ENCODE results near the gene HES3.

HES3 gene

DNA sequence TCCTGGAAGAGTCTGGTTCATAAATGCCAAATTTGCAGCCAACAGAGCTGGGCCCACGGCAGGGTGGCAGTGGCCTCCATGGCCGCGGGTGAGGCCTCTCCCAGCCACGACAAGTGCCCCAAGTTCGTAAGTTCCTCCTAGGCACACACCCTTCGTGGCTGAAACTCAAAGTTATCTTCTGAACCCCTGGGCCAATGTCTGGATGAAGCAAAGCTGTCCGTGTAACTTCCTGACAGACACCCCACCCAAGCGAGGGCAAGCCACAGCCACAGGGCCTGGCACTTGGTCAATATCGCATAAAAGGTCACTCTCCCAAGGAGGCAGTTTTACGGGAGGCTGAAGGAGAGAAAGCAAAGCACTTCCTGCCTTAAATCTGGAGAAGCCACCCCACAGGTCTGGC lies 44.7 kb downstream of the HES3 start:
- H3K4me3 ChIP-seq (ENCODE audit: low read length), result no peak overlapping the region
- no peaks in the 10 kb centered on the region for H3K27me3 ChIP-seq (ENCODE audit: insufficient read depth, low read length)
- H2AFZ ChIP-seq (ENCODE audit: low read depth, low read length), result no peak overlapping the region
- no peaks in the 10 kb centered on the region for H3K9me3 ChIP-seq (ENCODE audit: low read length)
- H3K4me1 ChIP-seq (ENCODE audit: insufficient read depth, low read length), result no peaks in the 10 kb centered on the region
- H3K36me3 ChIP-seq (ENCODE audit: insufficient read depth, low read length), result peaks cover 21% of the 10 kb centered on the region

GRCh38 chr1:6292102-6292501 lies 48.1 kb downstream of the HES3 start:
- Histone ChIP-seq H3K9me3 (ENCODE audit: low read length) (no peaks in the 10 kb centered on the region), H3K36me3 (ENCODE audit: insufficient read depth, low read length) (peaks cover 29% of the 10 kb centered on the region), H2AFZ (ENCODE audit: low read depth, low read length) (no peak overlapping the region), H3K4me1 (ENCODE audit: insufficient read depth, low read length) (no peaks in the 10 kb centered on the region), H3K27me3 (ENCODE audit: insufficient read depth, low read length) (no peaks in the 10 kb centered on the region), H3K4me3 (ENCODE audit: low read length) (no peak overlapping the region)

DNA sequence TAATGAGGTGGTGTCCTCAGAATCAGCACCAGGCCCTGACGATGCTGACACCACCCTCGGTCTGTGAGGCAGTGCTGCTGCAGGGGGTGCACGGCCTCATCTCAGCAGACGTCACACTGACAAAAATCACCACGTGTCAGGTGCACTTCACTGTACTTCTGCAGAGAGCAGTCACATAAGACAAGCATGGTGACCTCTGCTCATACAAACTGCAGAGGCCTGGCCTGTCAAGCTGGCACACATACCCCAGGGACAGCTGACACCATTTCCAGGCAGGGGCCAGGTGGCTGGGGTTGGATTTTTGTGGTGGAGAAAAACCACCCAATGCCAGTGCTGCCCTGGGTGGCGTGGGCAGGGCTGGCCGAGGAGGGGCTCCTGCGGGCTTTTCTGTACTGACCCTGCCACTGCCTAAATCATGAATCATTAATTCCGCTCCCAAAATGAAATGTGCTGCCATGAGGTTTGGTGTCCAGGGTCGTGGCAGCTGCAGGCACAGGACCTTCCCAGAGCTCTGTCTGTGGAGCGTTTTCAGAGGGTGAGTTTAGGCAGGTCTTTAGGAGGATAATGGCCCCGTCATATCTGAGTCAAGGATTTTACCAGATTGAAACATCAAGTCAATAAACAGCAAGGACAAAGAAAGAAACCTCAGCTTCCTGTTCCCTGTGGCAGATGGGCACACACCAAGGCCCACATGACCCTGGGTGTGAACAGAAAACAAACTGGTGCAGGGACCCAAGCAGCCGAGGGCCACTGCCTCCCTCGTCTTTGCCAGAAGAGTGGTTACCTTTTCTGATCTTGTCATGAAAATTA lies 50.3 kb downstream of the HES3 start:
- peaks cover 26% of the 10 kb centered on the region for H3K36me3 ChIP-seq (ENCODE audit: insufficient read depth, low read length)
- H3K9me3 ChIP-seq (ENCODE audit: low read length), result no peaks in the 10 kb centered on the region

GRCh38 chr1:6294890-6295556 lies 51.0 kb downstream of the HES3 start:
- H3K4me3 ChIP-seq (ENCODE audit: low read length), result no peak overlapping the region
- H3K4me1 ChIP-seq (ENCODE audit: insufficient read depth, low read length), result no peaks in the 10 kb centered on the region
- H3K9me3 ChIP-seq (ENCODE audit: low read length), result no peaks in the 10 kb centered on the region
- H3K27me3 ChIP-seq (ENCODE audit: insufficient read depth, low read length), result no peaks in the 10 kb centered on the region
- no peak overlapping the region for H2AFZ ChIP-seq (ENCODE audit: low read depth, low read length)
- H3K36me3 ChIP-seq (ENCODE audit: insufficient read depth, low read length), result peaks cover 26% of the 10 kb centered on the region

More for the DNA sequence above, 50.3 kb downstream of the HES3 start:
- no peak overlapping the region for H3K4me3 ChIP-seq (ENCODE audit: low read length)
- no peaks in the 10 kb centered on the region for H3K27me3 ChIP-seq (ENCODE audit: insufficient read depth, low read length)
- no peak overlapping the region for H2AFZ ChIP-seq (ENCODE audit: low read depth, low read length)
- no peaks in the 10 kb centered on the region for H3K4me1 ChIP-seq (ENCODE audit: insufficient read depth, low read length)
